Activated CD8-positive, alpha-beta T cell treated with anti-CD3 and anti-CD28 coated beads for 36 hours (primary cell): ENCODE measurements around the gene MVB12B. TPM values are rescaled to one million over a fixed set of nuclear protein-coding genes. Genes with fewer than 3 reads are reported as not detected.

Experiments
- ATAC-seq: fragments of 200-7000 bp; cut with Tn5 transposase; one replicate; pipeline ENCODE4 v1.10.0; 2021; ENCODE audit warnings: mild to moderate bottlenecking, moderate library complexity
- CTCF ChIA-PET: fragments of 350-600 bp; sonication (Branson Sonifier 250); formaldehyde crosslinking; loops from one replicate; lab custom pipeline; 2021; ENCODE audit warnings: antibody characterized with exemption; lab: Charles Lee
- POLR2A ChIA-PET: fragments of 350-600 bp; sonication (Branson Sonifier 250); formaldehyde crosslinking; loops from one replicate; lab custom pipeline; 2021; ENCODE audit warnings: antibody characterized with exemption; lab: Charles Lee
- DNase-seq: peaks from one replicate; pipeline ENCODE4 v3.0.0-alpha.2; 2020
- H3K27ac Mint-ChIP-seq: one replicate; pipeline ENCODE4 v1.8.0; 2021; ENCODE audit warnings: mild to moderate bottlenecking, mixed read lengths
- H3K27me3 Mint-ChIP-seq: one replicate; pipeline ENCODE4 v1.8.0; 2021; ENCODE audit warnings: mixed read lengths
- H3K36me3 Mint-ChIP-seq: one replicate; pipeline ENCODE4 v1.8.0; 2021; ENCODE audit warnings: low read depth, mixed read lengths
- H3K4me1 Mint-ChIP-seq: one replicate; pipeline ENCODE4 v1.8.0; 2021; ENCODE audit warnings: low read depth, mixed read lengths
- H3K4me3 Mint-ChIP-seq: one replicate; pipeline ENCODE4 v1.8.0; 2021; ENCODE audit warnings: mild to moderate bottlenecking, moderate library complexity, mixed read lengths
- H3K9me3 Mint-ChIP-seq: one replicate; pipeline ENCODE4 v1.8.0; 2021; ENCODE audit warnings: mixed read lengths
- intact Hi-C: fragments of 100-400 bp; cut with micrococcal nuclease; formaldehyde crosslinking; loops from one replicate; pipeline ENCODE4 v1.10.0; 2022
- total RNA-seq, 2 experiments: library from RNA; stranded (reverse); gene quantifications; one replicate each; pipeline ENCODE4 v1.2.3, GENCODE V29; 2021
- TF ChIP-seq, protein P1 (sequence below): fragments of 200-600 bp; IDR thresholded peaks from one replicate; pipeline ENCODE4 v1.8.0; 2022; ENCODE audit warnings: antibody characterized with exemption, mild to moderate bottlenecking

MVB12B gene
- total RNA-seq, 2 experiments from 2014 or later: 6.4 to 6.6 TPM

DNA sequence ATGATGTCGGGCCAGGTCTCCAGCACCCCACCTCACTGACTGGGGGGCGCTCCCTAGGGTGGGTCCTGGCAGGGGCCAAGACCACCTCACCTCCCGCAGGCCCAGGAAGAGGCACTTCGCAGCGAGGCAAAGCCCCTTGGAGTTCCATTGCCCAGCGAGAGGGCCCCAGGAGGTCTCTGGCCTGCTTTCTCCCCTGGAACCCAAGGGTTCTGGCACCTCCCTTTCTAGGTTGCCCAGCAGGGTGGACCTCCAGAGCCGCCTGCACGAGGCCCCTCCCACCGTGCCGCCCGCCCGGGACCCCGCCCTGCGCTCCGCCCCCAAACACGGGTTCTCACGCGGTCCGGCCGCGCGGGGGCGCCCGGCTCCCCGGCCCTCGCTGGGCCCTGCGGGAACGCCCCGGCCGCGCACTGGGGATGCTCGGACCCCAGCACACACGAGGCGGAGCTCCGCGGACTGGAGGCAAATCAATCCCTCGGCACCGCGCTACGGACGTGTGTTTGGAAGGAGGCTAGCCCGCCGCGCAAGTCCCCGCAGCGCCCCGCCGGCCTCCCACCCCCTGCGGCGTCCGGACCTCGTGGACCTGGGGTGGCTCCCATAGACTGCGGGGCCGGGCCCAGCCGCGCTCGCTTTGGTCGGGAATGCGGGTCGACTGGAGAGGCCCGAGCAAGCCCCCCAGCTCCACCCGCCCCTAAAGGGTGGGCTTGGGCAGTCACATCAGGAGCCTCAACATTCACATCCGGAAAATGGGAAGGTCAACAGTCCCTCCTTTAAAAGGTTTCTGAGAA lies 187.6 kb downstream of the MVB12B start:
- Mint-ChIP-seq H3K27ac (no peak overlapping the region), H3K9me3 (no peaks in the 10 kb centered on the region), H3K4me1 (peaks cover 28% of the 10 kb centered on the region), H3K4me3 (no peak overlapping the region), H3K36me3 (no peaks in the 10 kb centered on the region), H3K27me3 (peaks cover 52% of the 10 kb centered on the region)
- CTCF ChIA-PET: interaction anchor here (0.9 to 12.6 kb wide), 6 partner anchors 12 to 115 kb away, joined by 3 to 99 read pairs (median 4); no protein-coding TSS in a partner anchor
- DNase-seq: peak; percentile 70
- POLR2A ChIA-PET: no interaction called here
- ATAC-seq: peak; percentile 75
- TF ChIP-seq, protein P1, sequence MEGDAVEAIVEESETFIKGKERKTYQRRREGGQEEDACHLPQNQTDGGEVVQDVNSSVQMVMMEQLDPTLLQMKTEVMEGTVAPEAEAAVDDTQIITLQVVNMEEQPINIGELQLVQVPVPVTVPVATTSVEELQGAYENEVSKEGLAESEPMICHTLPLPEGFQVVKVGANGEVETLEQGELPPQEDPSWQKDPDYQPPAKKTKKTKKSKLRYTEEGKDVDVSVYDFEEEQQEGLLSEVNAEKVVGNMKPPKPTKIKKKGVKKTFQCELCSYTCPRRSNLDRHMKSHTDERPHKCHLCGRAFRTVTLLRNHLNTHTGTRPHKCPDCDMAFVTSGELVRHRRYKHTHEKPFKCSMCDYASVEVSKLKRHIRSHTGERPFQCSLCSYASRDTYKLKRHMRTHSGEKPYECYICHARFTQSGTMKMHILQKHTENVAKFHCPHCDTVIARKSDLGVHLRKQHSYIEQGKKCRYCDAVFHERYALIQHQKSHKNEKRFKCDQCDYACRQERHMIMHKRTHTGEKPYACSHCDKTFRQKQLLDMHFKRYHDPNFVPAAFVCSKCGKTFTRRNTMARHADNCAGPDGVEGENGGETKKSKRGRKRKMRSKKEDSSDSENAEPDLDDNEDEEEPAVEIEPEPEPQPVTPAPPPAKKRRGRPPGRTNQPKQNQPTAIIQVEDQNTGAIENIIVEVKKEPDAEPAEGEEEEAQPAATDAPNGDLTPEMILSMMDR: peak; percentile 64
- intact Hi-C loops: no loop called here

DNA sequence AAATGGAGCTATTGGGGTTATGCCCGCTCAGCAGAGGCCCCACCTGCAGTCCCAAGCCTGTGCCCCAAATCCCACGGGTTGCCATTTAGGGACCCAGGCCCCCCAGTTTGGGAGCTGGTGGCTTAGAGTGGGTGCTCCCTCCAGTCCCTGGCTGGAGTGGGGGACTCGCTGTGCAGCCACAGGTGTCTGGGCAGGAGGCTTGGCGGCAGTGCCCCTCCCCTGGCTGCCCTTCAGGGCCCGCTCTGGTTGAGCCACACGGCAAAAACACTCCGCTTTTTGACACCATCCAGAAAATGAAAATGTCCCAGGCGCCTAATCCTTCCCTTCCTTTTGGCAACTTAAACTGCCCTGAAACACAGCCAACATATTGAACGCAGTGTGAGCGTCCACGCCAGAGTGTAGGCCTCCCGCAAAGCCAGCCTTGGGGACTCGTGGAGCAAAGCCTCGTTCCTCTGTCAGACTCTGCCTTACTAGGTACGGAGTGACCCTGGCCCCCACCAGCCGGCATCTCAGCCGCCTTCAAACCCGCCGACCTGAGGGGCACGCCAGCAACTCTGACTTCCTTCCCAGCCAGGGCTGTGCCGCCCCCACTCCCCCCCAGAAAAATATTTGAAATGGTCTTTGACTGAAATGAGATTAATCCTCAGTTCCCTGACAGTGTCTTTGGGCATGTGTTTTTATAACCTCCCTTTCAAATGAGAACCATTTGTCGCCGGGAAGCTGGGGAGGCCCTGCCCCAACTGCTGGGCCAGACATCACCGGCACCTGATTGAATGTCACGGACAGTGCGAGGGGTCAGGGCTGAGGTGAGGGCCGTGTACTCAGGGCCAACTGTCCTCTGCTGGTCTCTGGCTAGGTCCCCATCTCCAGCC lies 188.6 kb downstream of the MVB12B start:
- DNase-seq (no peak), ATAC-seq (no peak)
- Mint-ChIP-seq H3K36me3 (no peaks in the 10 kb centered on the region), H3K27me3 (peaks cover 57% of the 10 kb centered on the region), H3K9me3 (no peaks in the 10 kb centered on the region), H3K4me1 (peaks cover 33% of the 10 kb centered on the region), H3K27ac (no peak overlapping the region), H3K4me3 (no peak overlapping the region)
- ChIA-PET CTCF (interaction anchor here (0.9 to 12.6 kb wide), 9 partner anchors 10 to 116 kb away, joined by 3 to 99 read pairs (median 5); no protein-coding TSS in a partner anchor), POLR2A (no interaction called here)
- intact Hi-C loops: loop anchor here (5.0 kb wide), 1 partner anchor 42 kb away; no protein-coding TSS in a partner anchor
- TF ChIP-seq, protein P1: no peak

DNA sequence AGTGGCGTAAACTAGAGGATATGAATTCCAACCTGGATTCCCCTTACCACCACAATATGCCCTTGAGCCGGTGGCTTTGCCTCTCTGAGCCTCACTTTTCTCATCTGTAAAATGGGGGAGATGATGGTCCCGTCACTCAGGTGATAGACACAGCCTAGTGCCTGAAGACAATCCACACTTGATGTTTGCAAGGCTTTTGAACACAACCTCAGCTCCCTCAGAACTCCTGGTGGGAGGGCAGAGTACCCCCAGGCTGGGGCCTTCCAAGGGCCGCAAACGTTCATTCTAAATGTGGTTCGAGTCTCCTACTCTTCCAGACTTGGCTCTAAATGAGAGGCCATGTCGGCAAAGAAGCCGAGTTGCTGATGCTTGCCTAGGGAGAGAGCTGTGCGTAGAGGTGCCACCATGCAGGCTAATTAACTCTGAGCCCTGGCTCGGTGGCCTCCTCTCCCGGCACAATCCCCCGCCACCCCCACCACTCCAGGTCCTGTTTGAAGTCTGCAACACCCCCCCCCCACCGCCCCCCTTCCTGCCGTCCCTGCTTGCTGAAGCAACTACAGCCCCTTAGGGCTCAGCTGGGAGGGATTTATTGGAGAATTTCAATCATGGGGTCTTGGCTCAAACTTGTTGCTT lies 189.4 kb downstream of the MVB12B start:
- intact Hi-C loops: loop anchor here (5.0 kb wide), 1 partner anchor 41 kb away; no protein-coding TSS in a partner anchor
- no peak for DNase-seq
- TF ChIP-seq, protein P1: no peak
- H3K9me3 Mint-ChIP-seq: no peaks in the 10 kb centered on the region
- no peak overlapping the region for H3K27ac Mint-ChIP-seq
- H3K36me3 Mint-ChIP-seq: no peaks in the 10 kb centered on the region
- POLR2A ChIA-PET: interaction anchor here (0.7 to 1.0 kb wide), 2 partner anchors 46 to 187 kb away, joined by 3 read pairs; no protein-coding TSS in a partner anchor
- no peak for ATAC-seq
- H3K27me3 Mint-ChIP-seq: peaks cover 57% of the 10 kb centered on the region
- no peak overlapping the region for H3K4me3 Mint-ChIP-seq
- H3K4me1 Mint-ChIP-seq: peaks cover 33% of the 10 kb centered on the region
- CTCF ChIA-PET: interaction anchor here (0.7 to 12.6 kb wide), 6 partner anchors 9 to 41 kb away, joined by 3 to 99 read pairs (median 6); no protein-coding TSS in a partner anchor

DNA sequence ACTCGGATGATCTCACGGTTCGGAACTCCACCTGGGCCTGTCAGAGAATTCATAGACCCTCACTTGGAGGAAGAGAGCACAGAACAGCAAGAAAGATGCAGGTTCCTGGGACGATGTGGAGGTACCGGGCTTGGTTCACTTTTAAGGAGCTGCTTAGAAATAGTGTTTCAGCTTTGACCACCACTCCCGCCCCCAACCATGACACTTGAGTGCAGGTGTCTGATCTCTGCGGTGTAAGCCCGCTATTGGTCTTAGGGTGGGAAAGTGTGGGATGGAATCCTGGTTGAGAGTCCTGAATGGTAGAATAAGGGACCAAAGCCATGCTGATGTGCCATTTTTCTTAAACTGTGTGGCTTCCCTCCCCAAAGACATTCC lies 189.9 kb downstream of the MVB12B start:
- Mint-ChIP-seq H3K27me3 (peaks cover 58% of the 10 kb centered on the region), H3K27ac (peak overlapping the region; percentile 62), H3K4me1 (peaks cover 33% of the 10 kb centered on the region), H3K4me3 (peak overlapping the region; percentile 61), H3K36me3 (no peaks in the 10 kb centered on the region), H3K9me3 (no peaks in the 10 kb centered on the region)
- ATAC-seq (no peak), DNase-seq (peak; percentile 23)
- ChIA-PET POLR2A (interaction anchor here (0.7 to 1.0 kb wide), 2 partner anchors 47 to 188 kb away, joined by 3 read pairs; no protein-coding TSS in a partner anchor), CTCF (interaction anchor here (0.7 to 12.6 kb wide), 6 partner anchors 9 to 41 kb away, joined by 3 to 99 read pairs (median 6); no protein-coding TSS in a partner anchor)
- TF ChIP-seq, protein P1: no peak
- intact Hi-C loops: loop anchor here (5.0 kb wide), 1 partner anchor 41 kb away; no protein-coding TSS in a partner anchor
